ENCODE results near the gene HRK.

DNA sequence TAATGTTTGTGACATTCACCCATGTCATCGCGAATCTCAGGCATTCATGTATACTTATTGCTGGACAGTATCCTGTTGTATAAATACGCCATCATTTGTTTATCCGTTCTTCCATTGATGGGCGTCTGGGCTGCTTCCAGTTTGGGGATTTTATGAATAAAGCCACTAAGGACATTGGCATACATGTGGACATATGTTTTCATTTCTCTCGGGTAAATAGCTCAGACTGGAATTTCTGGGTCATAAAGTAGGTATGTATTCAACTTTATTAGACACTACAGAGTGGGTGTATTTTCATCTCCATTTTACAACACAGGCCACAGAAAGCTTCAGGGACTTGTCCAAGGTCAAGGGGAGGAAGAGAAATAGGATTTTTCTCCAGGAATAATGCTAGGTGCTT, 48.9 kb downstream of the HRK start:
- TF ChIP-seq FOXK2 (IDR thresholded peaks at IDR 0.05), result no peak
- TF ChIP-seq SP1 (IDR thresholded peaks at IDR 0.05), result no peak
- TF ChIP-seq FOXM1 (IDR thresholded peaks at IDR 0.05; ENCODE audit: borderline replicate concordance), result no peak
- no peak for TF ChIP-seq BHLHE40 (IDR thresholded peaks at IDR 0.05; ENCODE audit: borderline replicate concordance)
- TF ChIP-seq ELF4 (IDR thresholded peaks at IDR 0.05), result no peak
- TF ChIP-seq NFRKB (IDR thresholded peaks at IDR 0.05), result no peak
- no peak for TF ChIP-seq ZNF384 (IDR thresholded peaks at IDR 0.05)
- no peak for TF ChIP-seq SUZ12 (IDR thresholded peaks at IDR 0.05)
- no peak for TF ChIP-seq HDGF (IDR thresholded peaks at IDR 0.05; ENCODE audit: borderline replicate concordance)
